Ectodermal cell (in vitro differentiated cells): Measurements from ENCODE around the gene CDK16. TPM values are rescaled to one million over a fixed set of nuclear protein-coding genes. Genes with fewer than 3 reads are reported as not detected.

Source experiments
- H3K27ac ChIP-seq: 2 replicates; pipeline ENCODE4 v1.7.0; 2013; ENCODE audit warnings: mild to moderate bottlenecking, low read depth, low read length; ENCODE audit not compliant: insufficient read depth, poor library complexity, severe bottlenecking
- H3K27me3 ChIP-seq: 2 replicates; pipeline ENCODE4 v1.7.0; 2013; ENCODE audit warnings: mild to moderate bottlenecking, low read length; ENCODE audit not compliant: insufficient read depth, control insufficient read depth, poor library complexity, severe bottlenecking
- H3K36me3 ChIP-seq: one replicate; pipeline ENCODE4 v1.7.0; 2013; ENCODE audit warnings: low read length; ENCODE audit not compliant: control insufficient read depth, insufficient read depth
- H3K4me1 ChIP-seq: one replicate; pipeline ENCODE4 v1.7.0; 2013; ENCODE audit warnings: low read length; ENCODE audit not compliant: control insufficient read depth, insufficient read depth
- H3K4me3 ChIP-seq: 2 replicates; pipeline ENCODE4 v1.7.0; 2013; ENCODE audit warnings: low read depth, low read length, control low read depth; ENCODE audit not compliant: insufficient read depth
- H3K9me3 ChIP-seq: 2 replicates; pipeline ENCODE4 v1.7.0; 2013; ENCODE audit warnings: mild to moderate bottlenecking, low read length, moderate library complexity; ENCODE audit not compliant: control insufficient read depth
- WGBS, 2 experiments: methylation state at CpG; one replicate each; pipeline ENCODE4 v1.1.7; 2013; ENCODE audit warnings: missing lambda C conversion rate in 2 of 2; 5-methylcytosine and 5-hydroxymethylcytosine counted together
- polyA plus RNA-seq, 4 experiments: library from polyadenylated mRNA; stranded (reverse); fragments of 50-300 nt; gene quantifications; one replicate each; pipeline ENCODE4 v1.2.3, GENCODE V29; 2013

CDK16 gene
- polyA plus RNA-seq (2013, experiment 1 of 4): 145 TPM
- polyA plus RNA-seq (2013, experiment 2 of 4): 150 TPM
- polyA plus RNA-seq (2013, experiment 3 of 4): 139 TPM
- polyA plus RNA-seq (2013, experiment 4 of 4): 151 TPM

- Histone ChIP-seq H3K4me3 (peak within 1 kb of the TSS; percentile 71), H3K4me1 (no peaks in the 10 kb centered on the region), H3K27me3 (no peaks in the 10 kb centered on the region), H3K36me3 (peaks cover 4% of the 10 kb centered on the region), H3K27ac (peak within 1 kb of the TSS; percentile 91), H3K9me3 (no peaks in the 10 kb centered on the region)
- WGBS, 2 experiments: 0% methylated on average over 61 of the region's 61 CpGs
Observed at GRCh38 chrX:47218280-47218919, at the start of gene CDK16. Gene CDK16 (plus strand): TSS chrX:47218681. CDS start chrX:47223558, 4,877 bp downstream.

- no peaks in the 10 kb centered on the region for H3K9me3 ChIP-seq
- H3K4me1 ChIP-seq: no peaks in the 10 kb centered on the region
- H3K36me3 ChIP-seq: peaks cover 4% of the 10 kb centered on the region
- no peak overlapping the region for H3K4me3 ChIP-seq
- 94 to 97% methylated on average over 19 of the region's 19 CpGs for WGBS, 2 experiments
- H3K27me3 ChIP-seq: no peaks in the 10 kb centered on the region
- no peak overlapping the region for H3K27ac ChIP-seq
Observed at GRCh38 chrX:47169273-47169672, 49.2 kb upstream of the CDK16 start.

DNA sequence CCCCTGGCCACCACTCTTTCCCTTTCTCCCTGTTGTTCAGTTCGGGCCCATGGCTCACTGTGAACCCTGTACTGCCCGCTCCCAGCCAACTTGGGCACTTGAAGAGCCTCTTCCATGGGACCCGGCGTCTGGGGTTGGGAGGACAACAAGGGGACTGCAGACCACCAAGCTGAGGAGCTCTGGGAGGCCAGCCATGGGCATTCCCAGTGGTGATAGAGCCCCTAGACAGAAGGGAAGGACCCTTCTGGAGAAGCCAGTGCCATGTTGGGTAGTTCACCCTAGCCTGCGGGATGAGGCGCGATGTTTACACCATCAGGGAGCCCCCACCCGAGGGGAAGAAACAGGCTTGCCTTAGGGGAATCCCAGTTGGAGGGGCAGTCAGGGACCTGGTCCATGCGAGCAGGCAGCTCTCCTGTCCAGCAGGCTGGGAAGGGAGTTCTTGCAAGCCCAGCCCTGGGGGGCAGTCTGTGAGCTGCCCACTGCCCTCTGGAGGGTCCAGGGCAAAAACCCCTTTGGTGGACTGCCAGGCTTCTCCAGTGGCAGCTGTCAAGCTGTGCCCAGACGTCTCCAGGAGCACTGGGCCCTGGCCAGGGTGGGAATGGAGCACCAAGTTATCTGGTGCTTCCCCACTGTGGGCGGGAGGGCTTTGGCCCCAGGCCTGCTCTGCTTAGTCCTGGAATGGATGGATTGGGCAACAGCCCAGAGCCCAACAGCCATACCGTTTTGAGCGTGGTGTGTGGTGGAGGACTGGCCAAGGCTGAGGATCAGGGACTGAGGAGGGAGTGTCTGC lies 48.6 kb upstream of the CDK16 start:
- H3K4me1 ChIP-seq: no peaks in the 10 kb centered on the region
- 92 to 96% methylated on average over 13 of the region's 13 CpGs for WGBS, 2 experiments
- H3K36me3 ChIP-seq: peaks cover 7% of the 10 kb centered on the region
- no peak overlapping the region for H3K4me3 ChIP-seq
- H3K9me3 ChIP-seq: no peaks in the 10 kb centered on the region
- H3K27me3 ChIP-seq: no peaks in the 10 kb centered on the region
- no peak overlapping the region for H3K27ac ChIP-seq

GRCh38 chrX:47170861-47171692 lies 47.4 kb upstream of the CDK16 start:
- Histone ChIP-seq H3K27me3 (no peaks in the 10 kb centered on the region), H3K36me3 (peaks cover 13% of the 10 kb centered on the region), H3K4me1 (no peaks in the 10 kb centered on the region), H3K9me3 (no peaks in the 10 kb centered on the region), H3K27ac (no peak overlapping the region), H3K4me3 (no peak overlapping the region)
- WGBS, 2 experiments: 96% methylated on average over 33 of the region's 34 CpGs

GRCh38 chrX:47171996-47172395 lies 46.5 kb upstream of the CDK16 start:
- Histone ChIP-seq H3K9me3 (no peaks in the 10 kb centered on the region), H3K4me1 (no peaks in the 10 kb centered on the region), H3K4me3 (no peak overlapping the region), H3K36me3 (peaks cover 13% of the 10 kb centered on the region), H3K27ac (no peak overlapping the region), H3K27me3 (no peaks in the 10 kb centered on the region)
- WGBS, 2 experiments: 93 to 97% methylated on average over 2 of the region's 2 CpGs

DNA sequence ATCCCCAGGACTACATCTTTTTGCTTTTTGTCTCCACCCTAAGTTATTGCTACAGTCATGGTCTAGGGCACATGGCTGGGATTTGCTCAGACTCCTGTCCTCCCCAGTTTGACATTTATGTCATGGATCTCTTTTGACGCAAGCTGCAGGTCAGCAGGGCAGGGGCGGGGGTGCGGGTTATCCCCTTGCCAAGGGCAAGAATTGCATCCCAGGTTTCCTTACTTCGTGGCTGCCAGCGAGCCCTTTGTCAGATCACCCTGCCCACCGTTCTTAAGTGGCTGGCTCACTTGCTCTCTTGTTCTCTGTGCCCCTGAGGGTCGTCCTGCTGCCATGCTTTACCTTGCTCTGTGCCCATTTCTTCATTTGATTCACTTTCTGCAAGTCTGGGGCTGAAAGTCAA lies 45.9 kb upstream of the CDK16 start:
- no peaks in the 10 kb centered on the region for H3K4me1 ChIP-seq
- no peak overlapping the region for H3K4me3 ChIP-seq
- no peaks in the 10 kb centered on the region for H3K27me3 ChIP-seq
- H3K9me3 ChIP-seq: no peaks in the 10 kb centered on the region
- peaks cover 13% of the 10 kb centered on the region for H3K36me3 ChIP-seq
- H3K27ac ChIP-seq: no peak overlapping the region
- WGBS, 2 experiments: 94 to 97% methylated on average over 7 of the region's 7 CpGs

- Histone ChIP-seq H3K9me3 (no peaks in the 10 kb centered on the region), H3K4me1 (no peaks in the 10 kb centered on the region), H3K36me3 (peaks cover 13% of the 10 kb centered on the region), H3K4me3 (no peak overlapping the region), H3K27ac (no peak overlapping the region), H3K27me3 (no peaks in the 10 kb centered on the region)
- 97% methylated on average over 17 of the region's 18 CpGs for WGBS, 2 experiments
Observed at GRCh38 chrX:47172971-47173792, 45.3 kb upstream of the CDK16 start.

DNA sequence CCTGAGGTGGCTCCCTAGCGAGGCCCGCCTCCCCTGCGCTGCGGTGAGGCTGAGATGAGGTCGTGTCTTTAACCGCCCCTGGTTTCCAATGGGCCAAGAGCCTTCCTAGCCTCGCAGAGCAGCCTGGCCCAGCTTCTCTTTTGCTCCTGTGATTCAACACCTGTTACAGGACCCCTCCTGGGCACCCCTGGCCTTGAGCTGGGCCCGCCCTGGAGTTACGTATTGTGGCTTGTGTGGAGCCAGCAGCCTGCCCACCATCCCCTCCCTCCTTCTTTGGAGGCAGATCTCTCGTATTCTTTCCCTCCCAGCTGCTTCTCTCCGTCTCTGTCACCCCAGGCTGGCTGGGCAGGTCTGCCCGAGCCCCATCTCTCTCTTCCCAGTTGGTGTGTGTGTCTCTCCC lies 44.1 kb upstream of the CDK16 start:
- 92 to 94% methylated on average over 12 of the region's 12 CpGs for WGBS, 2 experiments
- no peaks in the 10 kb centered on the region for H3K9me3 ChIP-seq
- H3K27me3 ChIP-seq: no peaks in the 10 kb centered on the region
- H3K27ac ChIP-seq: no peak overlapping the region
- no peak overlapping the region for H3K4me3 ChIP-seq
- H3K36me3 ChIP-seq: peaks cover 16% of the 10 kb centered on the region
- no peaks in the 10 kb centered on the region for H3K4me1 ChIP-seq

DNA sequence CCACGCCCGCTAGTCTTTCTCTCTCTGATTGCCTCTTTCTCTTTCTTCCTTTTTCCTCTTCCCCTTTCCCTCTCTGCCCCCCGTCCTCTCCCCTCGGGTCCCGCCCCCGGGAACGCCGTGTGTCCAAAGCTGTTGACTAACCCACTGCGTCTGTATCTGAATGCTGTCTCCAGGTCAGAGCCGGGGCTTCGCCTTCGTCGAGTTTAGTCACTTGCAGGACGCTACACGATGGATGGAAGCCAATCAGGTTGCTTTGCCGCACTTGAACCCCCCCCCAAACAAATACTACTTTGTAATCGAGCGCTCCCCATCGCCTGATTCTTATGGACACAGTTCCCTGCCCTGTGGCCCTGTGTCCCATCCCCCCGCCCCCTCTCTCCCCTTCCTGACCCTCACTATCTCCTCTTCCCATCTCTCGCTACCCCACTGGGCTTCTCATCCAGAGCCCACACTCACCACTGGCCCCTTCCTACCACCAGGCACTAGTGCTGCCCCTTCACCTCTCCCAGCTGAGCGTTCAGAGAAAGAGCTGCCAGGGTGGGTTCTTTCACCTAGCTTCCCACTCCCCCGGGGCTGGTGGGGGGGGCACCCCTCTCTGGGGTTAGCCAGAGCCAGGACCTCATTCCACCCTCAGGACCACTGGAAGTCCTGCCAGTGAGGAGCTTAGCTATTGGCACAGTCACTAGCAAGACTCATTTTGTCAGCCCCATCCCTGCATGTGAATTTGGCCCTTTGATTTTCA lies 43.5 kb upstream of the CDK16 start:
- Histone ChIP-seq H3K36me3 (peaks cover 16% of the 10 kb centered on the region), H3K9me3 (no peaks in the 10 kb centered on the region), H3K27me3 (no peaks in the 10 kb centered on the region), H3K4me3 (no peak overlapping the region), H3K27ac (no peak overlapping the region), H3K4me1 (no peaks in the 10 kb centered on the region)
- WGBS, 2 experiments: 96% methylated on average over 23 of the region's 23 CpGs
